ENCODE results near the gene COL26A1. TPM values are rescaled to one million over a fixed set of nuclear protein-coding genes. Genes with fewer than 3 reads are reported as not detected.
"Not testable (repeated sequence)": the region's sequence is repeated elsewhere in the genome, so short reads cannot be mapped to it uniquely, and the experiment has no call there.

Gene COL26A1
- polyA plus RNA-seq, 12 donors = 0.69 to 5.1 (median 1.5) TPM; not detected in 2

DNA sequence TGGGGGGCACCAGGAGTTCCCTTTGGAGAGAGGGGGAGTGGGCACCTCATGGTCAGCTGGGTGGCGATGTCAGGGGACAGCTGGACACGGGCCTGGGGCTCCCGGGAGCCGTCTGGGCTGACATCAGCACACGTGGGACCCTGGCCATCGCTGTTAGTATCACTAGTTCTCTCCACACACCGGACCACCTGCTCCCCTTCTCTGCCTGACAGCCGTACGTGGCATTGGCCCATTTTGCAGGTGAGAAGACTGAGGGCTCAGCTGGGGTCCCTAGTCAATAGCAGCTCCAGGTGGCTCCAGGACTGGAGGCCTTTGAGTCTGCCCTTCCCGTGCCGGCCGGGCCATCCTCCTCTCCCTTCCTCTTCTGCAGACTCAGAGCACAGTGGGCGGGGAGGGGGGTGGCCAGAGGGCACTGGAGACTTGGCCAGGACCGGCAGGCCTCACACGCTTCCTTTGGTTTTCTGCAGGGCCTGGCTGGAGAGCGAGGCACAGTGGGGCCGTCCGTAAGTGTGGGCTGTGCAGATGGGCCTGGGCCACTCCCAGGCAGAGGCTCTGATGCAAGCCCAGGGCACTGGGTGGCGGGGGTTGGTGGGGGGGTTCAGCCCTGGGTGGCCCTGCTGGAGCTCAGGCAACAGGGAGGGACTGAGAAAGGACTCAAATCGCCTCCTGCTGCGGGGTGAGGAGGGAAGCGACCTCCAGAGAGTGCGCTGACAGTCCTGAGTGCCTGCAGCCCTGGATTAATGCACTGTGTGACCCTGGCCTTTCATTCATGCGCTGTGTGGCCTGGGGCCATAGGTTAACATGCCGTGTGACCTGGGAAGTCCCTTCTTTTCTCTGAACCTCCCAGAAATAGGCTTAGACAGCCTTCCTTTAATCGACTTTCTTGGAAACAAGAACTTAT is 188.2 kb downstream of the COL26A1 start:
- DNase-seq = no peak

- DNase-seq = no peak
Observed at GRCh38 chr7:101553018-101553770, 190.5 kb downstream of the COL26A1 start.

- no peak for DNase-seq
Observed at GRCh38 chr7:101553771-101554445, 191.2 kb downstream of the COL26A1 start.

GRCh38 chr7:101554584-101555268 is 192.1 kb downstream of the COL26A1 start:
- DNase-seq = no peak

DNA sequence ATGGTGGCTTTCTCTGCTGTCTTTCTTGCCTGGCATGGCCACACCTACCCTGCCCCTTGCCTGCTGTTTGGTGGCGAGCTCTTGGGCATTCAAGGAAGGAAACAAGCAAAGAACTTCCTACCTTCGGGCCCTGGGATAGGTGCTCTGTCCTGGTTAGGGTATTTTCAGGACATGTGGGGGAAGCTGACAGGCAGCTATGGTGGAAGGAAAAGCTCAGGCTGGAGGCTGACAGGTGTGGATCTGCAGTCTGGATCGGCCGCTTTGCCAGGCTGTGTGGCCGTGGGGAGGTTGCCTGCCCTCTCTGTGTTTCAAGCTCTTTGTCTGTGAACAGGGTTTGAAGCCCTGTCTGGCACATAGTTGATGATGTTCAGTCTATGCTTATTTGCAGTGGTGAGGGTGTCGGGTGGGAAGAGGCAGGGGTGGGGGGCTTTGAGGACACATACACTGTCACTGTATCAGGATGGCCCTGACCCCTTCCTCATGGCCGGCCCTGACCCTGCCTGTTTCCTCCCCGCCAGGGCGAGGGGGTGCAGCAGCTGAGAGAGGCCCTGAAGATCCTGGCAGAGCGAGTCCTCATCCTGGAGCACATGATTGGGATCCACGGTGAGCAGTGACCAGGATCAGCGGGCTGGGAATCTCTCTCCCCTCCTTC is 192.7 kb downstream of the COL26A1 start:
- DNase-seq = no peak

DNA sequence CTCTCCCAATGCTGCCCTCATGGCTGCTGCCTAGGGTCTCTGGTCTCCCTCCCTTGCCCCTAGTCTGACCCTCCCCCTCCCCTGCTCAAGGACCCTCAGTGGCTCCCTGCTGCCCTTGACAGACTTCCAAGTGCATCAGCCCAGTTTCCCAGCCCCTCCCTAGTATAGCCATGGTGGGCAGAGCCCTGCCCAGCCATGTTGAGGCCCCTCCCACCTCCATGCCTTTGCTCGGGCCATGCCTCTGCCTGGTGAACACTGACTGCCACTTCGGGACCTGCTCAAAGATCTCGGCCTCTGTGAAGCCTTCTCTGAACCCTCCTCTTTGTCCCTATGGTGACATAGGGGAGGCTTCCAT is 193.2 kb downstream of the COL26A1 start:
- DNase-seq = no peak

GRCh38 chr7:101556453-101556968 is 193.8 kb downstream of the COL26A1 start:
- no peak for DNase-seq

GRCh38 chr7:101557421-101557820 is 194.7 kb downstream of the COL26A1 start:
- no peak for DNase-seq

DNA sequence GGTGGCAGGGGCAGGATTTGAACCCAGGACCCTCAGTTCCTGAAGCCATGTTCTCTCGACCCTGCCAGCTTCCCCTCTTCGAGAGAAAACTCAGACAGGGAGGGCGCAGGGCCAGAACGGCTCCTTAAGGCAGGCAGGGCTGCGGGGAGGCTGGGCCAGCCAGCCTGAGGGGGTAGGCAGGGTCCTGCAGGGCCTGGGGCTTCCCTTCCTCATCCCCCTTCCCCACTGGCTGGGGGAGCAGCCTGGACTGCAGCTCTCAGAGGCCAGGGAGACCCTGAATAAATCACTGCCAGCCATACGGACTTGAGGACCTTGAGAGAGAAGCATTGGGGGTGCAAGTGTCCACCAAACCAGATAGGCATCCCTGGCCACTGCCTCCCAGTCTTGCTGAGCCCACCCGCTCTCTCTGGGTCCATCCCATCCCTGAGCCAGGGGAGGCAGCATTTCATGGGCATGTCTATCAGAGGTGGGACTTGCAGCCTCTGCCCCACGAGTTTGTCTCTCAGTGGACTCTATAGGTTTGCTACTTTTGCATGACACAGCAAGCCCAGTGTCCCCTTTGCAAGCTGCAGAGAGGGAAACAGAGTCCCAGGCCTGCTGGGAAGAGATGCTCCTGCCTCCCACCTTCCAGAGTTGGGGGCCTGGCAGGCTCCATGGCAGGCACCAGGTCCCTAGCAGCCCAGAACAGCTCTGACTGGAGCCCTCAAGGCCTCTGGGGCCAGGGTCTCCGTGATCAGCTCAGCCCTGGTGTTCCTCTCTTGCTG is 195.5 kb downstream of the COL26A1 start:
- DNase-seq = no peak

DNA sequence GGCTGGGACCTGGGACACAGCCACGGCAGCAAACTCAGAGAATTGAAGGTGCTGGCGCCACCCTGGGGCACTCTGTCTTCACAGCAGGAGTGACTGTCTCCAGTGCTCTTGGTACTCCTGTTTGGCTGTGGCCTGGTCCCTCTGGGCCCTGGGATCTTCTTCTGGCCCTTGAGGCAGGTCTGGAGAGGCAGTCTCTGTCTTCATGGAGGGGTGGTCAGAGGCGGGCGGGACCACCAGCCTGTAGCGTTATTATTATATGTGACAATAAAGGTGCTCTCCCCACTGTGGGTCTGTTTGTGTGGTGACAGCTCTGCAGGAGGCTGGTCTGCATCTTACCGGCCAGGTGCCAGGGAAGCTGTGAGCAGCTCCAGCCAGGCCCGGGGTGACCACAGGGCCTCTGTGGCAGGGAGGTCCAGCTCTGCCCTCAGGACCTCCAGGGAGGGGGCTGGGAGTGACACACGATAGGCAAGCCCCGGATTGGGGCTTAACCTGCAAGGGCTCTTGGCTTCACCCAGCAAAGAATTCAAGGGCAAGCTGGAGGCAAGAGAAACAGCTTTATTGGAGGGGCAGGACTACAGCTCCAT is 196.2 kb downstream of the COL26A1 start:
- no peak for DNase-seq

- DNase-seq = no peak
Observed at GRCh38 chr7:101559586-101559985, 196.9 kb downstream of the COL26A1 start.

DNA sequence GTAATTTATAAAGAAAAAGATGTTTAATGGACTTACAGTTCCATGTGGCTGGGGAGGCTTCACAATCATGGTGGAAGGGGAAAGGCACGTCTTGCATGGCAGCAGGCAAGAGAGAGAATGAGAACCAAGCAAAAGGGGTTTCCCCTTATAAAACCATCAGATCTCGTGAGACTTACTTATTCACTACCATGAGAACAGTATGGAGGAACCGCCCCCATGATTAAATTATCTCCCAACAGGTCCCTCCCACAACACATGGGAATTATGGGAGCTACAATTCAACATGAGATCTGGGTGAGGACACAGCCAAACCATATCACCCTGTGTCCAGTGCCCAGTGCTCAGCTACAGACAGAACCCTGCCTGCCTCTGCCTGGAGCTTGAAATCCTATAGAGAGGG is 197.3 kb downstream of the COL26A1 start:
- not testable (repeated sequence) for DNase-seq

DNA sequence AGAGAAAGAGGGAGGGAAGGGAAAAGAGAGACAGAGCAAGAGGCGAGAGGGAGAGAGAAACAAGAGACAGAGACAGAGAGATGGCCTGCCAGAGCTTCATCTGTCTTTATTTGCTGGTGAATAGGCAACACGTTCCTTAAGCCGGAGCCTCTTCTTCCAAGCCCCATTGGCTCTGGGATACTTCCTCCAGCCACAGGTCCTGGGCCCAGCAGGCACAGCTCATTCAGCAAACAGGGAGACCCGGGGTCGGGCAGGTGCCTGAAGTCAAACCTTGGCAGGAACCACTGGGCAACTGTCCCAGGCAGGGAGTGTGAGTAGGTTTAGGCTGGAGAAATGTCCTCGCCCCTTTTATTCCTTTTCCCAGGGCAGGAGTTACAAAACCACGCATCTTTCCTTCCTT is 198.2 kb downstream of the COL26A1 start:
- DNase-seq = no peak

DNA sequence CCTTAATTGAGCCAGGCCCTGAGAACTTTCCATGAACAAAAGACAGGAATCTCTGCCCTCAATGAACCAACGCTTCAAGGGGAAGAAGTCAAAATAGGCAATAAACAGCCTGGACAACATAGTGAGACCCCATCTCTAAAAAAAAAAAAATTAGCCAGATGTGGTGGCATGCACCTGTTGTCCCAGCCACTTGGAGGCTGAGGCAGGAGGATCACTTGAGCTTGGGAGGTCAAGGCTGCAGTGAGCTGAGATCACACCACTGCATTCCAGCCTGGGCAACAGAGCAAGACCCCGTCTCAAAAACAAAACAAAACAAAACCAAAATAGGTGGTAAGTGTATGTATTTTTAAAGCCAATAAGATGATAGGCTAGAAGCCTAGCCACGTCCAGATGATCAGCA is 198.6 kb downstream of the COL26A1 start:
- DNase-seq = not testable (repeated sequence)

DNA sequence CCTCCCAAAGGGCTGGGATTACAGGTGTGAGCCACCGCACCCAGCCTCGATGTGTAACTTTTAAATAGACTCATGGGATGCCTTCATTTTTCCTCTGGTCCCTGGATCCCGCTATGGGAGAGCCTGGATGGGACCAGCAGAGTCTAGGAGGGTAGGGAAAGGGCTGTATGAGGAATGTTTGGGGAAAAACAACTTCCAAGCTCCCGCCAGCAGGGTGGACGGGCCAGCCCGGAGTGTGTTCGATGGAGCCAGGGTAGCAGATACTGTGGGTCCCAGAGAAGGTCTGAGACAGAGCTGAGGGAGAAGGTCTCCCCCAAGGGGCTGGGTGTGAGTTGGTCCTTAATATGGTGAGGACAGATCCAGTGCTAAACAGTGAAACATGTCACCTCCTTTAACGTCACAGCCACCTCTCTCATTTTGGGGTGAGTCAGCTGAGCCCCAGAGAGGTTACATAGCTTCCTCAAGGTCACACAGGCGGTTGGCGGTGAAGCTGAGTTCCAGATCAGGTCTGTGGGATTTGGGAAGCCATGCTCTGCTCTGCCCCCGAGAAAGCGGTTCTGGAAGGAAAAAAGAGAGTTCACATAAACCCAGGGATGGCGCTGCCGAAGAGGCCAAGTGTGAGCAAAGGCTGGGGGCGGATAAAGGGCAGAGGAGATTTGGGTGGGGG is 200.0 kb downstream of the COL26A1 start:
- DNase-seq = no peak

GRCh38 chr7:101563198-101563901 is 200.7 kb downstream of the COL26A1 start:
- no peak for DNase-seq

DNA sequence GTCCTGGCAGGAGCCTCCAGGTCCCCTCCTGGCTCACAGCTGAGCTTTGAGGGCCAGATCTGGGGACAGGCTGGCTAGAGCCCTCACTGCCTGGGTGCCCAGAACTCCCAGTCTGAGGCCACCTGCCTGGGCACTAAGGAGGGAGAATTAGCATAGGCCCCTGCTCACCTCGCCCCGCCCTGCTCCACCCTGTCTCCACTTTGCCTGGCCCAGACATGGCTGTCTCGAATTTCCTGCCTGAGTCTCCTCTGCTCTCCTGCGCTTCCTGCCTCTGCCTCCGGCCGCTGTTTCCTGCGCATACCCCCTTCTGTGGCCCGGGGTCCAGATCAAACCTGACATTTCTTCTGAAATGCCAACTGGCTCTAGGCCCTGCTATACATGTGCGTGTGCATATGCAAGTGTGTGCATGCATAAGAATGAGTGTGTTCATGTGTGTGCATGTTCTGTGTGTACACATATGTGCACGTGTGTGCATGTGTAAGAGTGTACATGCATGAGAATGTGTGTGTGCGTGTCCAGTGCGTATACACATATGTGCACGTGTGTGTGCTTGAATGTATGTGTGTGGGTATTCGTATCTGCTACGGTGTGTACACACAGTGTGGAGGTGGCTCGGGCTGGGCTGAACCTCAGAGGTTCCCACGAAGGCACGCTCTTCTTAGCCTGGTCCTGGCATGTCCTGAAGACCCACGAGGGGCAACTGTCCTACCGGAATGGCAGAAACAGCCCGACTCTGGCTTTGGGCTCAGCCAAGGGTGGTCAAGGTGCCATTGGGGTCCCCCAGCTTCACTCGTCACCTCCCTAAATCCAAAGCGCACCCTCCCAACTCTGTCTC is 201.5 kb downstream of the COL26A1 start:
- no peak for DNase-seq

- DNase-seq = no peak
Observed at GRCh38 chr7:101564778-101565211, 202.1 kb downstream of the COL26A1 start.

Measured in muscle of arm (tissue), 12 donors.